H1 (cell line): ENCODE data around the gene SMARCA4. TPM values are rescaled to one million over a fixed set of nuclear protein-coding genes. Genes with fewer than 3 reads are reported as not detected.

Source experiments
- RBBP5 ChIP-seq: IDR thresholded peaks from 2 replicates; pipeline ENCODE4 v1.7.1; 2012; ENCODE audit warnings: low read depth, mild to moderate bottlenecking, inconsistent platforms, low read length, moderate library complexity, borderline replicate concordance
- ZNF274 ChIP-seq: IDR thresholded peaks from 2 replicates; pipeline ENCODE4 v1.7.0; 2012; ENCODE audit warnings: low read length, borderline replicate concordance; ENCODE audit errors: extremely low read depth
- polyA plus RNA-seq, 7 experiments: library from polyadenylated mRNA; depleted of rRNA in 3 of 7; stranded (reverse) in 5 of 7; unstranded in 2 of 7; fragments of >200 nt in 5 of 7; fragments of 200-250 nt in 2 of 7; gene quantifications; 1 replicate in 5 of 7; 2 replicates in 1 of 7; 4 replicates in 1 of 7; pipeline versions ENCODE4 v1.2.1 to v1.2.3, GENCODE V29; 2011 to 2013; ENCODE audit warnings: missing spikeins in 2 of 7, mixed read lengths in 2 of 7
- total RNA-seq: library from RNA; stranded (reverse); fragmentation: NEBNext Ultra II Directional; extraction: Animal tissue kit (Norgen Biotek cat#: 25700); gene quantifications from 2 replicates; pipeline ENCODE4 v1.2.1, GENCODE V29; 2021
- TF ChIP-seq, protein P1 (sequence below): IDR thresholded peaks from 2 replicates; pipeline ENCODE4 v1.6.1; 2012; ENCODE audit warnings: low read length, inconsistent platforms

The SMARCA4 gene
- total and polyA plus RNA-seq, 2 of the 8 experiments (the other 6 are each of a cell fraction or from before 2014, with no cell fraction given): 86.4 to 263 TPM

DNA sequence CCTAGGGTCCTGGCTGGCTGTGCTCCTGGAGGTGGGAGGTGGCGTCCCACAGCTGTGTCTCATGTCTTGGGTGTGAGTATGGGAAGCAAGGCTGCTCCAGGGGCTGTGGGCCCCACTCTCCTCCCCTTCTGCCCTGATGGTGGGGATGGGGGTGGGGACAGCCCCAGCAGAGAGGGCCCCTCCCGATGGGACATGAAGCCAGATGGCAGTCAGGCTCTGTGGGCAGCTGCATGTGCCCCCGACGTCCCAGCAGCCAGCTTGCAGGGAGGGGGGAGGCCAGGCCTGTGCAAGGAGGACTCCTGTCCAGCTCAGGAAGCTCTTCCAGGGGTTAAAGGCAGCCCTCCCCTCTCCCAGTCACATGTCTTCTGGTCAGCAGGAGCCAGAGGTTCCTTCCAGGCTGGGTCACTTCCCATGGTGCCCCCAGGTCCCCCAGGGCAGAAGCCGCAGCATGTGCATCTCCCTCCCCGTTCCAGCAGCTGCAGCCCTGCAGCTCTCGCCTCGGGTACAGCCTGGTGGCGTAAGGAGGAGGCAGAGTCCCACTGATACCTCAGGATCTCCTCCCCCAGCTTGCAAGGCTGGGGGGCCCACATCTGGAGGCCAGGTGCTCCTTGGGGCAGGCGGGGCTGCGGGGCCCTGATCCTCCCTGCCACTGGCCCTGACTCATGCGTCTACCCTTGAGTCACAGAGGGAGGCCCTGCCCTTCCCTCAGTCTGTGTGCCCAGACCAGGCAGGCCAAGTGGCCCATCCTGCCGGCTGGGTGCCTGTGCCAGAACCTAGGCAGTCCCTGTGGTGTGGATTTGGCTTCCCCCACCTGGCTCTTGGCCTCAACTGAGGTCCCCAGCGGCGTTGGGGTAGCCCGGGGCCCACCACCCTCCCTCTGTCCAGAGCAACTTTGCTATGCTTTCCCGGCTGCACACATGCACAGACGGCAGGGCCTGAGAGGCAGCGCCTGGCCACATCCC lies 45.4 kb upstream of the SMARCA4 start (continued):
- TF ChIP-seq, protein P1, sequence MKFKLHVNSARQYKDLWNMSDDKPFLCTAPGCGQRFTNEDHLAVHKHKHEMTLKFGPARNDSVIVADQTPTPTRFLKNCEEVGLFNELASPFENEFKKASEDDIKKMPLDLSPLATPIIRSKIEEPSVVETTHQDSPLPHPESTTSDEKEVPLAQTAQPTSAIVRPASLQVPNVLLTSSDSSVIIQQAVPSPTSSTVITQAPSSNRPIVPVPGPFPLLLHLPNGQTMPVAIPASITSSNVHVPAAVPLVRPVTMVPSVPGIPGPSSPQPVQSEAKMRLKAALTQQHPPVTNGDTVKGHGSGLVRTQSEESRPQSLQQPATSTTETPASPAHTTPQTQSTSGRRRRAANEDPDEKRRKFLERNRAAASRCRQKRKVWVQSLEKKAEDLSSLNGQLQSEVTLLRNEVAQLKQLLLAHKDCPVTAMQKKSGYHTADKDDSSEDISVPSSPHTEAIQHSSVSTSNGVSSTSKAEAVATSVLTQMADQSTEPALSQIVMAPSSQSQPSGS: no peak
- no peak for TF ChIP-seq RBBP5
- no peak for TF ChIP-seq ZNF274
